Globus pallidus (tissue), 1 donor: ENCODE measurements around the gene LRRC2.
"Not testable (repeated sequence)": the region's sequence is repeated elsewhere in the genome, so short reads cannot be mapped to it uniquely, and the experiment has no call there.

Experiments
- DNase-seq: peaks from one replicate; pipeline ENCODE4 v3.0.0-alpha.2; 2015; ENCODE audit warnings: low spot score

LRRC2 gene

DNA sequence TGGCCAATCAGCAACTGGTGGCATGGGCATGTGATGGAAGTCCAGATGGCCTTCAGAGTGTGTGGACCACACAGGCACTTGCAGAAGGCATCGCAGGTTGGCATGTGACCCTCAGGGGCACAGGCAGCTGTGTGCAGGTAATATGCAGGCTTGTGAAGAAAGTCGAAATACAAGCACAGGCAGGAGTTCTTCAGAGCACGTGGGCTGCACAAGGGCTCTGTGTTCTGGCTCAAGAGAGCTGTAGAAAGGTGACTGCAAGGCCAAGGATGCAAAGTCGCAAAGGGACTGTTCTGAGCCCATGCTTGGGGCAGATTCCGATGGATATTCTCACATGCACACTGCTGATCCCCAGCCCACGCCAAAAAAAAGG is 8.3 kb downstream of the LRRC2 start:
- no peak for DNase-seq

DNA sequence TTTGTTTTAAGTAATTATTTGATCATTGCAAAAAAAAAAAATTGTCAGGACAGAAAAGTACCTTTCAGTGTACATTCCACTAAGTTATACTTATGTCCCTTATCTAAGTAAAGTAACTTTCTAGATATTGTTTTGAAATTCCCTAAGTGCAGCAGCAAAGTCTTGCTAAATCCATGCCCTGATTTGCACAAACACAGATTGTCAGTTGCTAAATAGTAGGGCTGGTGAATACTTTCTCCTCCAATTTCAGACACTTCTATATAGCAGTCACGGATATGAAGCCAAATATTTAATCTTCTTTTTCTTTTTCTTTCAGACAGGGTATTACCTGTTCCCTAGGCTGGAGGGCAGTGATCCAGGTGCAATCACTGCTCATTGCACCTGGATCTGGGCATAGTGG is 12.9 kb downstream of the LRRC2 start:
- DNase-seq: no peak

DNA sequence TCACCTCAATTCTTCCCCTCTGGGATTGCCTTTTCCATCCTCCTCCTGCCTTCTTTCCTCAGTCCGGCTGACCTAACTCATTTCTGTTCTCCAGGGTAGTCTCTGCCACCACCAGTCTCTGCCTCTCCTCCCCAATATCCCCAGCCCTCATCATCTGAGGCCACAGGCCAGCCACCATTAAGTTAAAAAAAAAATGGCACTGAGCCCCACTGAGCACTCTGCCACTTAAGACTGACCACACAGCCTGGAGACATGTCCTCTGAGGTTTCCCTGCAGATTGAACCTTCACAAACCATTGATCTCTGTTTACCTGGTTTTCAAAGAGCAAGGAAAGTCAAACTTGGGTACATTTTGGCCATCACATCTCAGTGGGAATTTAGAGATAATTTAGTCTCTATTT is 13.6 kb downstream of the LRRC2 start:
- DNase-seq: no peak

DNA sequence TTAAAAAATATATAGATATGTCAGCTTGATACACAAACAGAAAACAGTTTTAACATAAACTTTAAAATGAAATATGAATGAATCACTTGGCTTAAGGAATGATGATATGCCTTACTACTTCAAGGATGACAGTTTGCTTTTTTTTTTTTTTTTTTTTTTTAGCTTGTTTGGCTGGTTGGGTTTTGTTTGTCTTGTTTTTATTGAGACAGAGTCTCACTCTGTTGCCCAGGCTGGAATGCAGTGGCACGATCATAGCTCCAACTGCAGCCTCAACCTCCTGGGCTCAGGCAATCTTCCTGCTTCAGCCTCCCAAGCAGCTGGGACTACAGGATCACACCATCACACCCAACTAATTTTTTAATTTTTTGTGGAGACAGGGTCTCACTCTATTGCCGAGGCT is 14.5 kb downstream of the LRRC2 start:
- DNase-seq: no peak

DNA sequence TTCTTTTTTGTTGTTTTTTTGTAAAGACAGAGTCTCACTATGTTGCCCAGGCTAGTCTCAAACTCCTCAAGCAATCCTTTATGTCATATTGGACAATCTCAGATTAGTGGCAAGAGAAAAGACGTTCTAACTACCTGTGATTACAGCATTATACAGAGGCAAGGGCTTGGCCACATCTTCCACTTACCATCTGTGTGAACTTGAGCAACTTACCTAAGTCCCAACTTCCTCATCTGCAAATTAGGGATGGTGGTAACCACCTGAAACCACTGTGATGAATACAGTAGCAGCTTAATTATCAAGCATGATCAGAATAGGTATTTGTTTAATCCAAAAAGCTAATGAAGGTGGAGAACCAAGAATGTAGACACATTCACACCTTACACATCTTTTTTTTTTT is 16.1 kb downstream of the LRRC2 start:
- DNase-seq: no peak

DNA sequence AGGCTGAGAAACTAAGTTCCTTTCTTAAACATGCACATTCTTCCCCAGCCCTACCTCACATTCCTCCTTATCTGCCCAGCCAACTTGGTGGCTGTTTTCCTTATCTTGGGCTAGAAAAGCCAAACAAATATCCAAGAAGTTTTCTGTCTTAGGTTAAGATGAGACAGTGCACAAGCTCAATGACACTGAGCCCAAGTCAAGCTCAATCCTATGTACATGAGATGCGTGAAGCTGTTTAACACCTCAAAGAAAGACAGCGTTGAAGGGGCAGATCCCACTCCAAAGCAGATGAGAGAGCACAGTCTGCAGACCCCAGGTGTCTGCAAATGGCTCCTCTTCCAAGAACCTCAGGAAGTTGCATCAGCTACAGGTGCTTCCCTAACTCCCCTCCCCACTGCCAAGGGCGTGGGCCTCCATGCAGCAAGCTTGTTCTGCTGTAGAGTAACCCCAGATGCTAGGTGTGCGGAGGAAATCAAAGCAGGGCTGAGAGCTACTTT is 16.6 kb downstream of the LRRC2 start:
- no peak for DNase-seq

DNA sequence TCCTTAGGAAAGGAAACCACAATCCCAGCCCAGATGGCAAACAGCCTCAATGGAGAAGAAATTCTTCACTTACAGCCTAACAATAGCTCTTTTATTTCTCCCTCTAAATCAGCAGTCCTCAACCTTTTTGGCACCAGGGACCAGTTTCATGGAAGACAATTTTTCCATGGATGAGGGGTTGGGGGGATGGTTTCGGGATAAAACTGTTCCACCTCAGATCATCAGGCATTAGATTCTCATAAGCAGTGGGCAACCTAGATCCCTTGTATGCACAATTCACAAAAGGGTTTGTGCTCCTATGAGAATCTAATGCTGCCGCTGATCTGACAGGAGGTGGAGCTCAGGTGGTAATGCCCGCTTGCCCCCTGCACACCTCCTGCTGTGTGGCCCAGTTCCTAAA is 17.5 kb downstream of the LRRC2 start:
- DNase-seq: not testable (repeated sequence)

DNA sequence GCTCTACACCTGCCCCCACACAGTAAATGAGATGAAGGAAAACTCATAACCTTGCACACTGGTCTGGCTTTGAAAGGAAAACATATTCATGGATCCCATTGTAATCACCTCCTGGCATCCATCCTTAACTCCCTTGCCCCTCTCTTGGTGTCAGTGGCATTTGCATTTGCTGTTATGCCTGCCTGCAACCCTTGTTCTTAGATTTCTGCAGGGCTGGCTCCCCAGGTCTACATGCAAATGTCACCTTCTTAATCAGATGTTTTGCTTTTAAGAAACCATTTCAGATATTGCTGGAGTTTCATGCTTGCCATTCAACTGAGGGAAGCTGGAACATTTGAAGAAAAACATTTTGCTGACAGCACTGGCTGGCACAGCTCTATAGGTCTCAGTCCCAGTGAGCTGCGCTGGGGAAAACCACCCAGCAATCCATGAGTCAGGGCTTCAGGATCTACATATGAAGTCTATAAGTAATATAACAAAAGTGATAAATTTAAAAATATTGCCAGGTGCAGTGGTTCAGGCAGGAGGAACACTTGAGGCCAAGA is 19.1 kb downstream of the LRRC2 start:
- no peak for DNase-seq

DNA sequence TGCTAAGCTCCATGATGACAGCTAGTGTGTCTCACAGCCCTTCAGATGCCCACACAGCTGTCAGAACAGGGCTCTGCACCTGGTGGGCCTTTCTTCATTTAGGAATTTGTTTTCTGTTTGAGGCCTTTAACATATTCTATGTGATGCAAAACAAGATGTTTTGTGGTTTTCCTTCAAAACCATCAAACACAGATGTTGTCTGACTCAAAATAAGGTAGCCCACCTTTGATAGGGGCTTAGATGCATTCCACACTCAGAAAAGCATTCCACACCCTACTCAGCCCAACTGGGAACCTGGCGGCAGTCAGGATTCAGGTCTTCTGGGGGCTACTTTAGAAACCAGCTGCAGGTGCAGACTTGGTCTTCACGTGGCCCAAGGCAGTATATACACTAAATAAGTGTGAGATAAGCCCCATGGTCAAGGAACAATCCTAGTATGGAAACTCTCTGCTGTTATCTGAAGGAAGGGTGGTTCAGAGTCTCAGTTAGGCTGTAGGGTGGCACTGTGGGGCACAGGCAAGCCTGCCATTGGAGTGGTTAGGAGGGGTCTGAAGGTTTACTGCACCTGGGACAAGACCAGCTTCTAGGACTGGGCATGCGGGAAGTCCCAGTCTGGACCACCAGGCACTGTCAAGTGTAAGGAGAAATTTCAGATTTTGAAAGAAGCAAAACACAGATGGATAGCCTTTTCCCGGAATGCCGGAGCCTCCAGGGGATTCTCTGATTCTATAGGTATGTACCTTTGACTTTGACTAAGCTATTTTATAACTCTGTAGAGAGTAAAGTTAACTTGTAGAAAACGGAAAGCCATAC is 20.1 kb downstream of the LRRC2 start:
- no peak for DNase-seq

DNA sequence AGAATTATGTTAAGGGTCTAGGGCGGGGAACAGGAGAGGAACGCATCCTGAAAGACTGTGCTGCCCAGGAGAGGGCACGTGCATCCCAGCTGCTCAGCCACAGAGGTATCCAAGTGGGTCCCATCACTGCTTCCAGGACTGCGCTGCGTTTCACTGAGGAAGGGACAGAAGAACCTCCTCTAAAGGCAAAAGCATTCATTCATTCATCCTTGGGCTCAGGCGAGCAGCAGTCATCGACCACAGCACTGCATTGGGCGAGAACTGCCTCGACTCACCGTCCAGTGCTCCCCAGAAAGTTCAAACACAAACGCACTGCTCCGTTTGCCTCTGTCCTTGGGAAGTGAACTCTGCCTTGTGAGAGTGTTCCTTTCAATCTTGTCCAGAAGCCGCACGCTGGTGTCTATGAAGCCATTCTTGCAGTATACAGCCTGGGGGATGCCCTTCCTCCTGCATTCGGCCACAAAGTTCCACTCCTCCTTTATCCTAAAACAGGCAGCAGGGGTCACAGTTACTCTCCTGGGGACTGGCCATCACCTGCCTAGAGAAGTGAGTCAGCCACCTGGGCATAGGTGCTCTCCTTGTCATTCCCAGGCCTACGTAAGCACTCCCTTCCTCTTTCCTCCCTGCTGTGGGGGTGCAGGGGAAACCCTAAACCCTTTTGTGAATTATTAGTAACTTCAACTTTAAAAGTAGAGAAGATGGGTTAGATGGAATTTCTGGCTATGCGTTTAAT is 21.2 kb downstream of the LRRC2 start:
- no peak for DNase-seq

DNA sequence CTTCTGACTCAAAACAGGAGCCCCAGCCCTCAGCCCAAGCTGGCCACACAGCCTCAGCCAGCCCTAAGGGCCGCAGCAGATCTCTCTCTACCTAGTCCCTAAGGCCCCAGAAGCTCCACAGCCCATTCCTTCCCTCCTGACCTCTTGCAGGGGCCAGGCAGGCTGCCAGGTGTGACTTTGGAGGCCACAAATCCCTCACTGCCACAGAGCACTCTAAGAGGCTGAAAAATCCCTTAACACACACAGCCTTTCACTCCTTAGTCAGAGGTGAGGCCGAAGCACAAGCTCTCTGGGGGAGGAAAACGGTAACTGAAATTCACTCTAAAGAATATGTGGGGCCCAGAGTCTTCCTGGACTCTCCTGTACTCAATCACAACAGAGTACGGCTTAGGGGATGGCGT is 23.3 kb downstream of the LRRC2 start:
- DNase-seq: no peak

DNA sequence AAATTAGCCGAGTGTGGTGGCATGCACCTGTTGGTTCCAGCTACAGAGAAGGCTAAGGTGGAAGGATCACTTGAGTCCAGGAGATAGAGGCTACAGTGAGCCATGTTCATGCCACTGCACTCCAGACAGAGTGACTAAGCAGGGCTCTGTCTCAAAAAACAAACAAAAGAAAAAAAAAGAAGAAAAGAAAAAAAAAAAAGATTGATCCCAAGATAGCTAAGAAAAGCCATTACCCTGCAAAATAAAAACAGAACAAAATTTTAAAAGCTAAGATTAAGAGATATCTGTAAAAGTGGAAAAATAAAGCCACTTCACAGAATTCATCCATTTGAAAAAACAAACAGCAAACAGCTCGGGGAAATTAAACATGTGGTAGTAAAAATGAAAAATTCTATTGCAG is 23.8 kb downstream of the LRRC2 start:
- DNase-seq: no peak

DNA sequence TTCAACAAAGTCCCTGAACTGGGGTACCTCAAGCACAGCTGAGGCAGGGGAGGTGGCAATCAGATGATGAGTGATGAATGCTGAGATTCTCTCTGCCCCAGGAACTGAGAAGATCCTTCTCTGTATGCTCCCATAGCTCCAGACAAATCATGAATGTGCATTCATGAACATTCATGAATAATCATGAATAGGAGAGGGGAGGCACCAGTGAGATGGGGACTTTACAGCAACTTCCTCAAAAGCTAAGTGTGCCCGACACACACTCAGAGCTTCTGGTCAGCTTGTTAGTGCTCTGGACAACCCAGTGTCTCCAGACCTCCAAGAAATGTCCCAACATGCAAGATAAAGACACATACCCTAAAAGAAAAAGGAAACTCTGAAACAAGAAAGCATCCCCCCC is 24.3 kb downstream of the LRRC2 start:
- no peak for DNase-seq

DNA sequence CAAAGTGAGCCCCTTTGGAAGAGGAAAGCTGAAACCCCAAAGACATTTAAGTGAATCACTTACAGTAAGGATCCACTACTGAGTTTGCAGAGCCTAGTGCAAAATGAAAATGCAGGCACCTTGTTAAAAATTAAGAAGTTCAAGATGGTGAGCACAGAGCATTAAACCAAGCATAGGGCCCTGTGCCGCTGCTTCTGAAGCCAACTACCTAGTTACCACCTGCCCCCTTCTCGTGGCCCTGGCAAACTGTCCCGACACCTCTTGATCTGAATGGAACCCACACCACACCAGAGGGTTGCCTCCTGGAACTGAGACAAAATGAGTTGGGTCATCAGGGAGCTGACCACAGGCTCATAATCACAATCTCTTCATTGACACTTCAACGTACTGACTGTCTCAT is 25.6 kb downstream of the LRRC2 start:
- no peak for DNase-seq

DNA sequence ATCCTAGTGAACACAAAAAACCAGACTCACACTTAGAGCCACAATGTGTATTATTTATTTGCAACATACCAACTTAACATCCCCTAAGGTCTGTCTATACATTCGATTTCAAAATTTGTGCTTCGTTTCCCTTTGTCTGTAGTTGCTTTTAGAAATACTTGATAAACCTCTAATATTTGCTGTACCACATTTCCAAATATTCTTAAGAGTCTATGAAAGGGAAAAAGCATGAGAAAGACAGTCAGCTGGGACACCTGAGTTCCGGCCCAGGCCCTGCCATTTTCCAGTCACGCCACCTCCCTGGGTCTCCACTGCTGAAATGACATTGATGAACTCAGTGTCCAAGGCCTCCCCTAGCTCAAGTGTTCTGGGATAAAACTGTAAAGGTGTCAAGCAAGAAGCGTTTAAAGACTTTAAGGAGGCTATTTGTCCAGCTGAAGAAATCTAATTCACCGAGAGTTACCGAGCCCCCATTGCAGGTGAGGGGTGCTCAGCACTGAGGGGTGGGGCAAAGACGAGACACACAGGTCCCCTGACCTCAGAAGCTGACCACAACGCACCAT is 26.6 kb downstream of the LRRC2 start:
- no peak for DNase-seq

DNA sequence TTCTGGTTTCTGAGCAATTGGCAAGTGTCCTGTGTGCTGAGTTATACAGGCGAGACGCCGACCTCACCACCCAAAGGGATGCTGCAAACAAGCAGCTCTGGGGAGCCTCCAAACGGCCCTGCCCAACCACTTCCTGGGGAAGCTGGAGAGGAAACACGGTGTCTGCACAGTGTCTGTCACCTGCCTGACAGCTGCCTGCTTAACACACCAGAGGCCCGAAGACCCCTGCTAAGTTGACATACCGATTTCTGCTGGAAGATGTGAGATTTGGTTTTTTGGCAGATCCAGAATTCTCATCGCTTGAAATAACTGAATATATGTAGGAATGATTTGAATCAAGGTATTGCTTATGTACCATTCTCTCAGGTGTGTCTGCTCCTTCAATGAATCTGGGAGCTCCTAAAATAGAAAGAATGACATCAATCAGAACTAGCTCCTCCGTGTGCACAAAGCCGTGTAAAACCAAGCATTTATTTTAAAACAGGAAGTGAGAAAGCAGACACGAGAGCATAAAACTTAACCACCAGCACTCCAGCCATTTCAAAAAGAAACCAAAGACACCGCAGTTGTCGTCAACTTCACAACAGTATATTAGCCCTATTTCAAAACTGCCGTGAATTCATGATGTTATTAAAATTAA is 27.2 kb downstream of the LRRC2 start:
- peak; percentile 50 for DNase-seq

DNA sequence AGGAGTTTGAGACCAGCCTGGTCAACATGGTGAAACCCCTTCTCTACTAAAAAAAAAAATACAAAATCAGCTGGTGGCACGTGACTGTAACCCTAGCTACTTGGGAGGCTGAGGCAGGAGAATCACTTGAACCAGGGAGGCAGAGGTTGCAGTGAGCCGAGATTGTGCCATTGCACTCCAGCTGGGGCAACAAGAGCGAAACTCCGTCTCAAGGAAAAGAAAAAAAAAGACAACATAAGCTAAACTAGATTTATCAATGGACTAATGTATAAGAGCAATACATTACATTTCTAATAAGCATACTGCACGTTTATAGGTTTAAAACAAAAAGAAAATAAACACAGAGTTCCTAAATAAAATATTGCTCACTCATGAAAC is 27.7 kb downstream of the LRRC2 start:
- DNase-seq: not testable (repeated sequence)

DNA sequence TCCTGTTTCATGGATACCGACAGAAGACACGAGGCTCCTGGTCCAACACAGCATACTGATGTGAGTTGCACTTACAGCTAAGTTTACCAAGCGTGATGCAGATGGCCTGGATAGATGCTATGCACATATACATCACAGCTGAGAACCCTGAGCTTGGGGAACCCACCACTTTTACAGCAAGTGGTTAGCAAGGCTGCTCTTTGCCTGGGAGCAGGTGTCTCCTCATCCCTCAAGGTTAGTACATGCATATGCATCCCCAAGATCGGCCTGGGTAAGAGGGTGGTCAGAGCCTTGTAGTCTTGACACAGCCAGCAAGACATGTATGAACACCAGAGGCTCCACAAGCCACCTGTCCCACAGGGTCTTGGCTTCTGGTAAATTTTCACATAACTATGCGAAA is 28.3 kb downstream of the LRRC2 start:
- no peak for DNase-seq

DNA sequence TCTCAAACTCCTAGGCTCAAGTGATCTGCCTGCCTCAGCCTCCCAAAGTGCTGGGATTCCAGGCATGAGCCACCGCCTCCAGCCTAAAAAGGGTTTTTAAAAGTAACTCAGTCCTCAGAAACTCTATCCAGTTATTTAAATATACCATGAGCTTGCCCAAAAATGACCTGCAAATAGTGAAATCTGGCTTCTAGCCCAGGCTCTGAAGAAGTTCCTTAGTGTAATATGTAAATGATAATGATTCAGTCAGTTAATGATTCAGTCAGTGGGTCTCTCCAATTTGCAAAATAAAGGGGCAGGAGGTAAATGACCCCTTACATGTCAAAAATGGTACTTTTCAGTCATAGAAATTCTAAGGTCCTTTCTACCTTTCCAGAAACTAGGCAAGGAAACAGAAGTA is 28.8 kb downstream of the LRRC2 start:
- no peak for DNase-seq

DNA sequence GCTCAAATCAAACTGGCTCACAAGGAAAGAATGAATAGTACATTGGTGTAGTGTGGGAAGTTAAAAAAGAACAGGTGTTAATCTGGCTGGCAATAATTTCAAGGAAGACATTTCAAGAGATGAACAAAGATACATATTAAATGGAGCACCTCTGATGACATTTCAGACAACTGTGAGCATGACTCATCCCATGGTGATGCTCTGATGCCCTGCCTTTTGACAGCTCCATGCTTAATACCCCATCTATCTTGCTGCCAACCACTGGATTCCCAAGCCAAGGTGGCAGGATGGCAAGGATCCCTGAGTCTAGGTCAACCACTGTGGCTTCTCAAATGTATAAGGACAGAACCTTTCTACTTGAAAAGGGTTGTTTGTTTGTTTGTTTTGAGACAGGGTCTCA is 29.3 kb downstream of the LRRC2 start:
- no peak for DNase-seq

DNA sequence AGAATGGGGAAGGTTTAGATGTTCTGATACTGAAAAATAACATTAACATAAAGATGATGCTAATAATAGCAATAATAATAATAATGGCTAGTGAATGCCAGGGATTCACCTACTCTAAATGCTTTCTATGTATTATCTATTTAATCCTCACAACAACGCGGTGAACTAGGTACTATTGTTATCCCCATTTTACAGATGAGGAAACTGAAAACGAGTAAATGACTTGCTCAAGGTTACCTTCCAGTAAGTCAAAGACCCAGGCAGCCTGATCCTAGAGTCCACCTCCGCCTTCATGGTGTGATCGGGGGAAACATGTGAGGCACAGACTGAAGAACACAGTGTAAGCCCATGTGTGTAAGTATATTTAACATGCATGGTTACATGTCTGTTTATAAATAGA is 30.4 kb downstream of the LRRC2 start:
- DNase-seq: no peak

DNA sequence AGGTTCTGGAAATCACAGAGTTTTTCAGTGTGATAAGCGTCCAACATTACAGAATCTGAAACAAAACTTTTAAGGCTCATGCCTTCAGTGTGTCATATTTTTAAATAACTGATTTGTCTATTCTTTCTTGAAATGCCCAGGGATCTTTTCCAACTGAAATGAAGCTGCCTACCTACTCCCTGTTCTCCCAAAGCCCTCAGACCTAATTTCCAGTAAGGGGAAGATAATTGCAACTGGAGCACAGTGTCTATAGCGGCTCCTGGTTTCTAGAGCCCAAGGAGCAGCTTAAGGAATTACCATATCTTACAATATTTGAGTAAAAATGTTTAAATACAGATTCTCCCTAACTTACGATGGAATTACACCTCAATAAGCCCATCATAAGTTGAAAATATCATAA is 33.0 kb downstream of the LRRC2 start:
- DNase-seq: no peak

DNA sequence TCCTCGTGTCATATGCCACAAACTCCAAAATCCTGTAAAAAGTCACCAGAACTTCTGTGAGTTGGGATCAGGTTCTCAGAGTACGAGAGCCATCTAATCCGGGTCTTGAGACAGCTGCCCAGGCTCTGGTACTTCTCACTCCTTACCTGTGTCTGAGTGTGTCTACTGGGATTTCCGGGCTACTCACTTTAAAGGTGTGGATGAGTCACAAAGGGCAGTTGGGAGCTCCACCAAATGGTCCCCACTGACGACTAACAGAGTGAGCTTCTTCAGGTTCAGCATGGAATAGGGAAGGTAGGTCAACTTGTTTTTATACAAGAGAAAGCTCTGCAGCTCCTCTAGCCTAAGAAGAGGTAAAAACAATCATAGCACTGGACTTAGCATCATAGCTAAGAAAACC is 38.9 kb downstream of the LRRC2 start:
- no peak for DNase-seq
